HL-60/S4 treated with retinoic acid at 250 ng/mL for 4 days and 3 days (cell line): ENCODE measurements around the gene SH3YL1.

Experiments used
- in situ Hi-C: fragments of 300-500 bp; cut with MboI; formaldehyde crosslinking; loops from 2 replicates; pipeline ENCODE4 v1.7.0; 2022; ENCODE audit warnings: low sequenced_read_pairs

Gene SH3YL1

DNA sequence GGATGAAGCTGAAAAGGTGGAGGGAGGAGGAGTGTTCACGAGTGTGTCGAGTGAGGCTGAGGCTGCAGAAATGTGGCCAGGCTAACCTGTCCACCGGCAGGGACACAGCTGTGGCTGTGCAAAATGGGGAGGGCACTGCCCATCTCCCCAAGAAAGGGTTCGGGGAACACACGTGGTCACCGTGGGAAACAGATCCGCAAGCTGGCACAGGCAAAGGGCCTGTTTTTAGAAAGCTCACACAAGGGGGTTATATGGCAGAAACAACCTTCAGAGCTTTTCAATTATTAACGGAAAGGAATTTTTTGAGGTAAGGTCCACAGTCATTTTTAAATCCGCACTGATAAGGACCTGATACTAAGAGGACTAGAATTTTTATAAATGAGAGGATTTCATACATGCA, 35.7 kb downstream of the SH3YL1 start:
- in situ Hi-C loops: no loop called here

DNA sequence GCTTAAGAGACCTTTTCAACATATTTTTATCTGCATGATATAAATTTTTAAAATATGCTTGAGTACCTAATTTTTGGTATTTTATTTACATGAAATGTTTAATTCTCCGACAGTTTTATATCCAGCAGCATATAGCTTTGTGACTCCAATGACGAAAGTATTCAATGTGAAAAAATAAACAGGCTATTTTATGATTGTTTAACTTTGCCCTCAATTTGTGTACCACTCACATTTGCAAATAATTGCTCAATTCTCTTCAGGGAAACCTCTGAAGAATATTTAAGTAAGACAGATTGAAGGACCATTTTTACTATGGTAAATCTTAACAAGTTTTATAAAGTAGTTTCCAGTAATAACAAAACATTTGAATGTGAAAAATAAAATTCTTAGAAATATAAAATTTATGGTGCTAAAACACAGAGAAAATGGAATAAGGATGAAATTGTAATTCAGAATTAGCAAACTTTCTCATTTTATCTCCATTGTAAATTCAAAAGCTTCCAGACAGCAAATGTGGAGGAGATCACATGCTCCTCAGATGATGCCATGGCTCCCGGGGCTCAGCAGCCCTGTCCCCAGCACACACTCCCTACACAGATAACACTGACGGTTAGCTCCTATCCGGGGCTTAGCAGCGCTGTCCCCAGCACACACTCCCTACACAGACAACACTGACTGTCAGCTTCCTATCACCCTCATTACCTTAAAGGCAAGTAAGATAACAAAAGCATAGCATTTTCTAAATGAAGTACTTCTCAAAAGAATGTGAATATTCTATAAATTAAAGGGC, 39.7 kb downstream of the SH3YL1 start:
- in situ Hi-C loops: no loop called here

DNA sequence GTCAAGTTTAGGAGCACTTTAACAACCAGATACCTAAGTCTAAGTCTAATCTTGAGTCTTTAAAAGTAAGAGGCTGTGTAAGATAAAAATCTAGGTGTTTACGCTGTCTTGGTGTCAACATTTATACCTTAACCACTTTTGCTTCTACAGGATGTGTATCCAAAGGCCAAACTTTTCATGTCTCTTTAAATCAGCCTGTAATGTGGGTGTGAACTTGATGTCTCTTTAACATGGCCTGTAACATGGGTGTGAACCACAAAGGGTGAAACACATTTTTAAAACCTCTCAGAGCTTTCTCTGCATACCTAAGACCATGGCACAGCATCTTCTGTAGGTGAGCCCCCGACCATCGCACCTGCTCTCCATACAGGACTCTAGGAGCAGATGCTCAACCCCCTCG, 40.4 kb downstream of the SH3YL1 start:
- in situ Hi-C loops: no loop called here

DNA sequence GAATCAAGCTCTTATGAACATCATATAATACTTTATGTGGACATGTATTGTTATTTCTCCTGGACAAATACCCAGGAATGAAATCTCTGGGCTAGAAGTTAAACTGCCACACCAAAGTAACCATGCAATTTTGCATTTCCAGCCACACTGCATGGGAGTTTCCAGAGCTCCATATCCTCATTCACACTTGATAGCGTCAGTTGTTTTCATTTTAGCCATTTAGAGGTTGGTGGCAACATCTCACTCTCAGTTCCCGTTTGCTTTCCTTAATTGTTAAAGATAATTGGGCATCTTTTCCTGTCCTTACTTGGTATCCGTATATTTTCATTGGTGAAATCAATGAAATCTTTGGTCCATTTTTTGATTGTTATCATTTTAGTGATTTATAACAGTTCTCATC, 47.8 kb downstream of the SH3YL1 start:
- in situ Hi-C loops: no loop called here

DNA sequence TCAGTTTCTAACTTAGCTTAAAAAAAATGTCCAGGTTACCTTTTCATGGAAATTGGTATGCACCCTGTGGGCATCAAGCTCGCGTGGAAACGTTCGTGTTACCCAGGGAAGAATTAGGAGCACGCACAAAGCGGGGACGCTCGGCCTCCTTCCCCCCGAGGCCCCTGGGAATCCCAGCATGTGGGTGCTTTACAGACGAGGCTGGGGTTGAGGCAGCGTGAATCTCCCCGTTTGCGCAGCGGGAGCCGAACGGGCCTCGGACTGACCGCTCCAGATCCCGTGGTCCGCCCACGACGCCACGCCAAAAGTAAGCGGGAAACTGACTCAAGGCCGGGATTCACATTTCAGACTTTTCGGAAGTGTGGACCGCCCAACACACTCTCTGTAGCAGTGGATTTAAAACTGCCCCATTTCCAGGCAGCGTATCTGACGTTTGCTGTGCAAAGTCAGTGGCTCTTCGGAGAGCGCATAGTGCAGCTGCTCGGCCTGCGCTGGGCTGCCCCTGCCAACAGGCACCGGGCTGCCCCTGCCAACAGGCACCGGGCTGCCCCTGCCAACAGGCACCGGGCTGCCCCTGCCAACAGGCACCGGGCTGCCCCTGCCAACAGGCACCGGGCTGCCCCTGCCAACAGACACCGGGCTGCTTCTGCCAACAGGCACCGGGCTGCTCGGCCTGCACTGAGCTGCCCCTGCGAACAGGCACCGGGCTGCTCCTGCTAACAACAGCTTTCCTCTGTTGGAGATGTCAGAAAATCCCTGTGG, 49.7 kb downstream of the SH3YL1 start:
- in situ Hi-C loops: no loop called here

DNA sequence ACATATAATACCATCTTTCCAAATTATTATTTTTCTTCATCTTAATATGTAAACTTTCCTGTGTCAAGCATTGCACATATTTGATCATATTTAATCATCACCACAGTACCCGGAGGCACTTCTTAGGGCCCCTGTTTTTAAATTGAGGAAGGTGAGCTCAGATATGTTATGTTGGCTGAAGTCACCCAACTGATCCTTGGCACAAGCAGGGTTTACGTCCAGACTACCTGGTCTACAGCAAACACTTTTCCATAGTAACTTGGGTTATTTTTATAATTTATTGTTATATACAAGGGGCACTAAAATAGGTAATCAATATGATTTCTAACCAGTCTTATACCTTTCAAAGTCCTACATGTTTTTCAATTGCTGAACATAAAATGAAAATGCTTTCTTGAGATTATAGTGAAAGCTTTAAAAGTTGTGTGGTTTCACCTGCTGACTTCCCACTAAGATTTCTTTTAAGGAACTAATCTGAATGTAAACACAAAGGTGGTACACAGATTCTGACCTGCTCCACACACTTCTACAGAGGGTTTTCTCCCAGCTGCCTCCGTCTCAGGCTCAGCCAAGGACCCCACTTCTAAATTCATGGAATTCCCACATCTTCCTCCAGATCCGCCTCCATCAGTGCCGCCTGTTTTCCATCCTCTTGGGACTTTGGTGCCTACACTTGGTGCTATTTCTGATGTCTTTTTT, 52.2 kb downstream of the SH3YL1 start:
- in situ Hi-C loops: no loop called here

DNA sequence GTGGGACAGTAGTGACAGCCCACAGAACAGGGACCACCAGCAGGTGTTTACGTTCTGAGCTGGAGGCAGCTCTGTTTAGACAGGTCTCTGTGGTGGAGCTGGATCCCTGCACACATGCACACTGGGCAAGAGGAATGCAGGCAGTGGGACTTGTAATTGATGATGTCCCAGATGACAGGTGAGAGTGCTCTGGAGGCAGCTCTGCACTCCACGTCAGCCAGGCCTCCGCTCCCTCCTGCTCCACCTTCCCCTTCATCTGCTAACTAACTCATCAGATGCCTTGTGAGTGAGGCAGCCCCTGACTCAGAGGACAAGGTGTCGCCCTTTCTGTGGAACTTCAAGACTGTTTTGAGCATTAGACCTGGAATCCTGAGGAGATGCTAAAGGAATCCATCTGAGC, 53.2 kb downstream of the SH3YL1 start:
- in situ Hi-C loops: no loop called here

DNA sequence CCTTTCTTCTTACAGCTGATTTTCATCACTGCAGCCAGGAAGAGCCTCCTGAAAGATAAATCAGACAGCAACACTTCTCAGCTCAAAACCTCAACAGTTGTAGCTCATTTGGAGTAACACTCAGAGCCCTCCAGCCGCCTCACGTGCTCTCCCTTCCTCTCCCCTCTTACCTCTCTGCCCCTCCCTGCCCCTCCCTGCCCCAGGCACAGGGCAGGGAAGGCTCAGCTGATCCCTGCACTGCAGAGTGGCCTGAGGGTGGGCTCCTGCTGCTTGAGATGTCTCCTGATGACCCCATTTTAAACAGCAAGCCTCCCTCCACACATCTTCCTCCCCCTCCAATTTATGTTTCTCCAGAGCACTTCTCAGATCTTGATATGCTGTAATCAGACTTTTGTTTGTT, 54.4 kb downstream of the SH3YL1 start:
- in situ Hi-C loops: no loop called here

DNA sequence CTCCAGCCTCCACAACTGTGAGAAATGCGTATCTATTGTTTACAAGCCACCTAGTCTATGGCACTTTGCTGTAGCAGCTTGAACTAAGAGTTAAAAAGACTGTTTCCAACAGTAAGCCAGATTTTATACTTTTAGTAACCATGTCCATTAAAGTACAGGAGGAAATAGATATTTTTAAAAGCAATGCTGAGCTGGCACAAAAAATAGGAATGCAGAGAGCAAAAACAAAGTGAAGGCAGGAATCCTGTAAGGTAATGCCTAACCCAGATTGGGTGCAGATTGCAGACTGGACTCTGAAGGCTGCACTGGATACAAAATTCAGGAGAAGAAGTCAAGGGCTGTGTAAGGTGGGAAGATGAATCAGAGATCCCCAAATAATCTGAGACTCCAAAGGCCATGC, 55.5 kb downstream of the SH3YL1 start:
- in situ Hi-C loops: no loop called here

DNA sequence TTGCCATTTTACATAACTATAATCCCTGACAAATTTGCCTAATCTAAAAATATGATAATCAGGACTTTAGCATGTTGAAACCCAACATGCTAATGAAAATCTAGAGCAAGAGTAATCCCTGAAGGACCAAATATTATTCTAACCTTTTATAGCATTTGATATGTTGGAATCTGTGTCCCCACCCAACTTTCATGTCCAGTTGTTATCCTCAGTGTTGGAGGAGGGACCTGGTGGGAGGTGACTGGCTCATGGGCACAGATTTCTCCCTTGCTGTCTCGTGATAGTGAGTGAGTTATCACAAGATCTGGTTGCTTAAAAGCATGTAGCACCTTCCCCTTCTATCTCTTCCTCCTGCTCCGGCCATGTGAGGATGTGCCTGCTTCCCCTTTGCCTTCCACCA, 59.8 kb downstream of the SH3YL1 start:
- in situ Hi-C loops: no loop called here

DNA sequence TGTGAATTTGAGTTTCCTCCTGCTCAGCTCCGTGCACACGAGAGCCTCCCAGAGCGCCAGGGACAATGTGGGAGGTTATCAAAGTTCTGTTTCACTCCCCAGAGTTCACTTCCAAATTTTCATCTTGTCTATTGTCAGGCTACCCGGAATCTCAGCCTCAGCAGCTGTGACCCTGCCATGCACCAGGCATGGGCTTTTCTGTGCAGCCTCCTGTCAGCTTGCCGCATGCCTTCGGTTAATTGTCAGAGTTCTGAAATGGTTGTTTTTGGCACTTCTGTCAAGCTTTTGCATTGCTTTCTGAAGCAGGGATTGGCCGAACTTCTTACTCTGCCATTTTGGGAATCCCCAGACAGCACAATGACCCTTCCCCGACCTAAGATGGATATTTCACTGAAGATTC, 60.4 kb downstream of the SH3YL1 start:
- in situ Hi-C loops: no loop called here

DNA sequence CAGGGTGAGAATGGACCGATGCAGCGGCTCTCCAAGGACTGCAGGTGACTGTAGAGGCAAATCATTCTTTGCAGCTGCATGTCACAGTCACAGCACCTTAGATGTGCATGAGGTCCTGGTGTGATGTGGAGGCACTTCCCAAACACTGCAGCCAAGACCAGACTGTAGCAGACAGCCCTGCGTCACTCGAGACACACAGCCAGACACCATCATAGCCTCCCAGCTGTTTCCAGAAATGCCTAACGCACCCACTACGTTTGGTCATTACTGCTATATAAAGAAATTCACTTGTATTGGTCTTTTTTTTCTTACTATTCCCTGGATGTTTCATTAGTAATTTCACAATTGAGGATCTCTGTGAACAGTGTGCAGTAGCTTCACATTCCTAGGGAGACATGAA, 60.9 kb downstream of the SH3YL1 start:
- in situ Hi-C loops: no loop called here

DNA sequence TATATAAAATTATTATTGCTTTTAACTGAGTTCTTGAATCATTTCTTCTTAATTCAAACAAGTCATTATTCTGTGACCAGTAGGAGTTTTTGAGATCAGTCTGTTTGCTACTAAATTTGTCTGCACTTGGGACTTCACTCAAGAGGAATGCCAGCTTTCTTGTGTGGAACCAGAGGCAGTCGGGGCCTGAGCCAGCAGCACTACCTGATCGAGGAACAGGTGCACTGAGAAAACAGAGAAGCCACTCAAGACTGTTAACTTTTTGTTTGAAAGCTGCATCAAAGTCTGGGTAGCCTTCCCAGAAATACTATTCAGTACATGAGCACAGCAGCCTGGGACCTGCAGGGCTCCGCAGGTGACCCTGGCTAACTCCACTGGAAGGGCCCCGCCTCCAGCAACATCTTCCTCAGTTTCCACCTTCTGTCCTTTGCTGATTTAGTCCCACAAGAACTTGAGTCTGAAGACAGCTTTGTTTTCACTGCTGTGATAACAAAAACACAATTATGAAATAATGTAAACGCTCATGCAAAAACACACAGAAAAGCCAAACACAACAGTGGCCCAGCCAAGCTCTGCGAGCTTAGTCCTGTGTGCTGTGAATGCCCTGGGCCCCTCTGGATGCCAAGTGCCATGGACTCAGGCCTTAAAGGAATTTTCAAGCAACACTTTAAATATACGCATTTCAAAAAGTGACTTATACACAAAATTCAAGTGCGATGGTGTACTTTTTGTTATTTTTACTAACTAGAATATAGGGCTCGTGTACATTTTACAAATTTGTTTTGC, 62.0 kb downstream of the SH3YL1 start:
- in situ Hi-C loops: no loop called here

DNA sequence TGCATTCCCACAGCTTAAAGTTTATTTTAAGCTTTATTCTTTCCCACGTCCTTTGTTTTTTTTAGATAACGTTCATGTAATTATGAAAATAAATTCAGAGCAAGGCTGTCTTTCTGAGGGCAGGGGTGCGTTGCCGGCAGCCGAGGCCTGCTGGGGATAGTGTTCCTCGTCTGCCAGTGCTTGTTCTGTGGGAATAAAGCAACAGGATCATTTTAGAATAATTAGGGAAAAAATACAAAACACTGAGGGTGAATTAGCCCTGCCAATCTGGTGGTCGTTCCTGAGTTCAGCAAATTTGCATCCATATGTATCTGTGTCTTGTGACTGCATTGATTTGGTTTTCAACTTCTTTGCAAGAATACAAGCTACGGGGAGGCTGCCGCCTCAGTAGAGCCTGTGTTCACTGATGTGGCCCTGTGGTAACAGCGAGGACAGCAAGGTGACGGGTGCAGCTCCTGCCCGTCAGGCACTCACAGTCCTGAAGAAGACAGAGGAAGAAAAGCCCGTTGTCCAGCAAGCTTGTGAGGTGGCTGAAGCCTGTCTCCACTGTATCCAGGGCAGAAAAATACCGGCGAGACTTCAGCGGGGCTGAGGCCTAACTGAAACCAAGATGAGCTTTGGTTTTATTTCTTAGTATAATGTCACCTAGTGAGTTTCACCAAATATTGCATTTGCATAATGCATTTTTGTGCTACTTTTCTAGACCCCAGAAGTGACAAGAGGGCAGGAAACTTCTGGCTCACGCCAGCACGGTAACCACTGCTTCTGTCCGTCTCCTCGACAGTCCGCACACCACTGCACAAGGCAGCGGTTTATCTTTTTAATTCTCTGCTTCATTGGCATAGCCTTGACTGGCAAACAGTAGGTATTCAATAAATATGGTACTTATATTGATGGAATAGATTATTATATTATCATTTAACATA, 64.5 kb downstream of the SH3YL1 start:
- in situ Hi-C loops: no loop called here

DNA sequence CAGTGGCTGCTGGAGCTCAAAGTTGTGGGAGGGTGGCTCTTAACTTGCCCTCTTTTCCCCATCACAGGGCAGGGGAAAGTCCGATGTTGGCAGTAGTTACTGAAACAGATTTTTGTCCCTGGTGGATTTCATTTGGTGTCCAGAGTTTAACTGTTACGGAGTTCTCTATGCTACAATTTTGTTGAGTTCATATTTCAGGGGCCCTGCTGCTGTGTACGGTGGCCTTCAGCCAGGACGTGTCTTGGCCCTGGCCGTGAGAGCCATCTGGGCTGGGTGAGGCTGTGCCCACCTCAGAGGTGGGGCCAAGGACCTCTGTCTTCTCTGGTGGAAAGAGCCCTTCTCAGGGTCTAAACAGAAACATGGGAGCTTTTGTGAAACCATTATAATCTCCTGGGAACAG, 67.4 kb downstream of the SH3YL1 start:
- in situ Hi-C loops: no loop called here

DNA sequence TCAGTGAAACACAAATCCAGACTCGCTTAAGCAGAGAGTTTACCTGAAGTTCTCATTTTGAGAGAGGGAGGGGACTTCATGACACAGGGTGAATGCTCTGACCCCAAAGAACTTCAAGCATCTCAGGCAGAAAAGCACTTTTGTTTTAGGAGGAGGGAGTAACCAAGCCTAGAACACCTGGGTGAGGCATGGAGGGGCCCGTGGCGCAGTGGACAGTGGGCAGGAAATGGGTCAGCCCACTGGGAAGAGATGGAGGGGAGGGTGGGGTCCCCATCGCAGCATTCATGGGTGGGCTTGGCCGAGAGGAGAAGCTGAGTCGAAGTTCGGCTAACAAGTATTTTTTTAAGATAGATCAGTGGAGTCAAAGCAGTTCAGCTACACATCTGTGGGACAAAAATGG, 67.9 kb downstream of the SH3YL1 start:
- in situ Hi-C loops: no loop called here

DNA sequence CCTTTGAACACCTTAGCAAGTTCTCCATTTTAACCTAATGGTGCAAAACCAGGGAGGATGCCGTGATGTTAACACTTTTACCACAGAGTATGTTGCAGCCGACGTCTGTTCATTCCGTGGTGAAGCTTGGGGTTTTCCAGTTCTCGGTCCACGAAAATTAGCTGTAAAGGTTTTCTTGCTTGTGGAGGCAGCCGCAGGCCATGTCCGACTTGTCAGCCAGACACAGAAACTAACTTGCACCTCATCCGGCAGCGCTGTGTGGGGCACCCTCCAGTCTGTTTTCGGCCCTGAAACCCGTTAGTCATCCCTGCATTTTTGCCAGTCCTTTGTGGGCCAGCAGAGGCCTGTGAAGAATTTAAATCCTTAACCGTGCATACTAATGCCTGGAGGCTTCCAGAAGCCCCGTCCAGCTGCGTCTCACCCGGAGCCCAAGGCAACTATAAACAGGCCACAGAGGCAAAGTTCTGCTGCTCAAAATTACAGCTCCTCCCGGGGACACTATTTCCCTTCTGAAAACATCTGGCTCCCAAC, 70.6 kb downstream of the SH3YL1 start:
- in situ Hi-C loops: no loop called here

DNA sequence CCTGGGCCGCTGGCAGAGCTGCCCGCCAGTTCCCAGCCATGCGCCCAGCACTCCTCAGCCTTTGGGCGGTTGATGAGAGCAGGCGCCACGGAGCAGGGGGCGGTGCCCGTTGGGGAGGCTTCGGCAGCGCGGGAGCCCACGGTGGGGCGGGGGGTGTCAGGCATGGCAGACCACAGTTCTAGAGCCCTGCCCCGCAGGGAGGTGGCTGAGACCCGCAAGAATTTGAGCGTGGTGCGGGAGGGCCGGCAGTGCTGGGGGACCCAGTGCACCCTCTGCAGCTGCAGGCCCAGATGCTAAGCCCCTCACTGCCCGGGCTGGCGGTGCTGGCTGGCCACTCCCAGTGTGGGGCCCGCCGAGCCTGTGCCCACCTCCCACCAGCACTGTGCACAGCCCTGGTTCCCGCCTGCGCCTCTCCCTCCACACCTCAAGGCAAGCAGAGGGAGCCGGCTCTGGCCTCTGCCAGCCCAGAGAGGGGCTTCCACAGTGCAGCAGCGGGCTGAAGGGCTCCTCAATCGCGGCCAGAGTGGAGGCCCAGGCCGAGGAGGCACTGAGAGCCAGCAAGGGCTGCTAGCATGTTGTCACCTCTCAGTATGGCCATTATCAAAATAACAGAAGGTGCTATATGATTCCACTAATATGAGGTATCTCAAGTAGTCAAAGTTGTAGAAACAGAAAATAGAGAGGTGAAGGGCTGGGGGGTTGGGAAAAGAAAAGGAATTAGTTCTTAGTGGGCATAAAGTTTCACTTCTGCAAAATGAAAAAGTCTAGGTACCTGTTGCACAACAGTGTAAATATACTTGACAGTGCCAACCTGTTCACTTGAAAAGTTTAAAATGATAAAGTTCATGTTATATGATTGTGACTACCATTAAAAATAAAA, 72.3 kb downstream of the SH3YL1 start:
- in situ Hi-C loops: no loop called here

DNA sequence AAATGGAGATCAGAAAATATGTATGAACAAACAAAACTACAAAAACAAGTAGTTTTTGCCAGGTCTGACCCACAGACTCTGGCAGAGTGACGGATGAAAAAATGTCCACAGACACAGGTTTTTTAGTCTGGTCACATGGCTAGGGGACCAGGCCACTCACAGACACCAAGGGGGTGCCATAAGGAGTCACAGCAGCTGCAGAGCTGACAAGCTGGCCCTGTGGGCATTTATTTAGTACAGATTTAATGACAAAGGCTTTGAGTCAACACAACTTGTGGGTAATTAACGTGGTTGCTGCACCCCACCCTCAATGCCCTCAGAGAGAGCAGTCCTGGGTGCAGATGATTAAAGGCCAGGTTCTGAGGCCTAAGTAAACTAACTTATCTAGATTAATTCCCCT, 76.0 kb downstream of the SH3YL1 start:
- in situ Hi-C loops: no loop called here
